Pancreas (tissue), 10 donors: ENCODE data around the gene NTF3. TPM values are rescaled to one million over a fixed set of nuclear protein-coding genes. Genes with fewer than 3 reads are reported as not detected.

Experiments used
- ATAC-seq, 4 donors: fragments of 200-7000 bp; cut with Tn5 transposase; one replicate each; pipeline versions ENCODE4 v1.8.0 to v1.9.1; 2020; ENCODE audit warnings: mild to moderate bottlenecking in 4 of 4, moderate library complexity in 4 of 4
- DNase-seq, 6 donors: peaks; one replicate each; pipeline ENCODE4 v3.0.0-alpha.2; 2020
- FAIRE-seq: peaks from 2 replicates; lab custom pipeline; 2012; peaks lifted over from hg19 to GRCh38; lab: Jason Lieb, UNC
- H3K27ac ChIP-seq, 4 donors: fragments of 200-600 bp; sonication (generic); 1 replicate in 3 of 4; 2 replicates in 1 of 4; pipeline versions ENCODE4 v1.5.0 to v1.8.0; 2020
- H3K27me3 ChIP-seq, 4 donors: fragments of 200-600 bp; one replicate each; pipeline ENCODE4 v1.8.0; 2021
- H3K36me3 ChIP-seq, 3 donors: fragments of 200-600 bp; sonication (generic) in 1 of 3; one replicate each; pipeline versions ENCODE4 v1.5.0 to v1.8.0; 2020 to 2021
- H3K4me1 ChIP-seq, 3 donors: fragments of 200-600 bp; one replicate each; pipeline ENCODE4 v1.8.0; 2021
- H3K4me3 ChIP-seq, 4 donors: fragments of 200-600 bp; sonication (generic) in 2 of 4; one replicate each; pipeline versions ENCODE4 v1.5.0 to v1.8.0; 2020 to 2021
- H3K9me3 ChIP-seq, 4 donors: fragments of 200-600 bp; one replicate each; pipeline ENCODE4 v1.8.0; 2021
- WGBS, 2 donors: extraction: QIAGEN DNeasy Blood & Tissue Kit; methylation state at CpG; one replicate each; pipeline ENCODE4 v1.1.7; 2013; 5-methylcytosine and 5-hydroxymethylcytosine counted together
- intact Hi-C, 3 donors: fragments of 100-400 bp; cut with DNase I; formaldehyde crosslinking; loops; one replicate each; pipeline versions ENCODE4 v1.11.1 to v1.14.2; 2022
- polyA plus RNA-seq, 2 donors: library from polyadenylated mRNA; stranded (reverse); fragments of 200-250 nt; gene quantifications; one replicate each; pipeline ENCODE4 v1.2.3, GENCODE V29; 2013
- total RNA-seq, 6 donors: library from RNA; stranded (reverse); fragmentation: NEBNext Ultra II Directional in 4 of 6; extraction: Animal tissue kit (Norgen Biotek cat#: 25700) in 4 of 6; gene quantifications; one replicate each; pipeline versions ENCODE4 v1.2.1 to v1.2.4, GENCODE V29; 2021 to 2023
- TF ChIP-seq, protein P1 (sequence below), 4 donors: fragments of 200-600 bp; sonication (generic) in 3 of 4; IDR thresholded peaks; one replicate each; pipeline versions ENCODE4 v1.5.0 to v1.8.0; 2021; ENCODE audit warnings: antibody characterized with exemption in 4 of 4
- donor health status: healthy with polysubstance abuse.
- donor health status: DM: no; HTN: no; CAD: no; lungs with moderate emphysema.
- donor health status: DM: no; HTN: no; CAD: no.
- donor health status: control.
- donor health status: control.
- donor health status: Bipolar disorder and iron deficiency.
- donor health status: DM: yes; HTN: yes; CAD: no.
- donor health status: DM: no; HTN: no; CAD: no.
- donor health status: DM: no; HTN: no; CAD: no.
- donor health status: DM: yes; HTN: yes; CAD: no.

The NTF3 gene
- total and polyA plus RNA-seq, 8 donors, result 0.46 to 0.63 TPM; not detected in 6

DNA sequence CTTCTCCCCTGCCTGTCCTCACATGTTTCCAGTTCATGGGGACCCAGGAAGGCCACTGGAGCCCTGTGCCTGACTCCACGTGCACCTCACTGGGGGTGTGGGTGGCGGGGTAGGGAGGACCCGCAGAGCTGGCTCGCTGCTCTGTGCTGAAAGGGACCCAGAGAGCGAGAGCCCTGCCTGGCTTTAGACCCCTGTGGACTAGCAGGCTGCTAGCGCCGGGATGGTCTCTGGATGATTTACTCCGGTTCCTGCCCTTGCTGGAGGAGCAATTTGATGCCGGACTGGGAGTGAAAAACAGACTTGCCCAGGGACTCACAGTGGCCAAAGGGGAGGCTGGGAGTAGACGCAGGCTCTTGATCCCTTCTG lies 49.0 kb downstream of the NTF3 start:
- DNase-seq (no peak), ATAC-seq (no peak), FAIRE-seq (no peak)
- Histone ChIP-seq H3K9me3 (no peaks in the 10 kb centered on the region), H3K27me3 (peaks cover 0 to 2% (median 0%) of the 10 kb centered on the region in 4 donors), H3K36me3 (no peaks in the 10 kb centered on the region), H3K27ac (no peak overlapping the region), H3K4me3 (no peak overlapping the region), H3K4me1 (no peaks in the 10 kb centered on the region)
- intact Hi-C loops, result no loop called here
- TF ChIP-seq, protein P1, sequence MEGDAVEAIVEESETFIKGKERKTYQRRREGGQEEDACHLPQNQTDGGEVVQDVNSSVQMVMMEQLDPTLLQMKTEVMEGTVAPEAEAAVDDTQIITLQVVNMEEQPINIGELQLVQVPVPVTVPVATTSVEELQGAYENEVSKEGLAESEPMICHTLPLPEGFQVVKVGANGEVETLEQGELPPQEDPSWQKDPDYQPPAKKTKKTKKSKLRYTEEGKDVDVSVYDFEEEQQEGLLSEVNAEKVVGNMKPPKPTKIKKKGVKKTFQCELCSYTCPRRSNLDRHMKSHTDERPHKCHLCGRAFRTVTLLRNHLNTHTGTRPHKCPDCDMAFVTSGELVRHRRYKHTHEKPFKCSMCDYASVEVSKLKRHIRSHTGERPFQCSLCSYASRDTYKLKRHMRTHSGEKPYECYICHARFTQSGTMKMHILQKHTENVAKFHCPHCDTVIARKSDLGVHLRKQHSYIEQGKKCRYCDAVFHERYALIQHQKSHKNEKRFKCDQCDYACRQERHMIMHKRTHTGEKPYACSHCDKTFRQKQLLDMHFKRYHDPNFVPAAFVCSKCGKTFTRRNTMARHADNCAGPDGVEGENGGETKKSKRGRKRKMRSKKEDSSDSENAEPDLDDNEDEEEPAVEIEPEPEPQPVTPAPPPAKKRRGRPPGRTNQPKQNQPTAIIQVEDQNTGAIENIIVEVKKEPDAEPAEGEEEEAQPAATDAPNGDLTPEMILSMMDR (IDR thresholded peaks at IDR 0.05), result no peak
- 8 to 15% methylated on average over 10 of the region's 10 CpGs for WGBS, 2 donors

DNA sequence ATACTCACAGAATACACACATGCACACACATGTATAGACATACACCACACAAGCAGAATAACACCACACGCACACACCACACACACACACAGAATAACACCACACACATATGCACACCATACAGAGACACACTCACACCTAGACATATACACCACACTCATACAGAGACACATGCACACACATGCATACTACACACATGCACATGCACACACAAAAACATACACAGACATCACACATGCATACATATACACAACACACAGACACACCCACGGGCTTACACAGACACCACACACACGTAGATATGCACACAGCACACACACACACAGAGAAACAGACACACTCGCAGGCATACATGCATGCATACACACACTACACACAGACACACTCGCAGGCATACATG lies 49.7 kb downstream of the NTF3 start:
- WGBS, 2 donors, result 73 to 78% methylated on average over 5 of the region's 5 CpGs
- no peak for FAIRE-seq
- TF ChIP-seq, protein P1 (IDR thresholded peaks at IDR 0.05), result no peak
- H3K27me3 ChIP-seq, result peaks cover 0 to 2% (median 0%) of the 10 kb centered on the region in 4 donors
- H3K4me1 ChIP-seq, result no peaks in the 10 kb centered on the region
- no peaks in the 10 kb centered on the region for H3K9me3 ChIP-seq
- intact Hi-C loops, result no loop called here
- DNase-seq, result no peak
- H3K36me3 ChIP-seq, result no peaks in the 10 kb centered on the region
- ATAC-seq, result no peak
- H3K27ac ChIP-seq, result no peak overlapping the region
- no peak overlapping the region for H3K4me3 ChIP-seq

DNA sequence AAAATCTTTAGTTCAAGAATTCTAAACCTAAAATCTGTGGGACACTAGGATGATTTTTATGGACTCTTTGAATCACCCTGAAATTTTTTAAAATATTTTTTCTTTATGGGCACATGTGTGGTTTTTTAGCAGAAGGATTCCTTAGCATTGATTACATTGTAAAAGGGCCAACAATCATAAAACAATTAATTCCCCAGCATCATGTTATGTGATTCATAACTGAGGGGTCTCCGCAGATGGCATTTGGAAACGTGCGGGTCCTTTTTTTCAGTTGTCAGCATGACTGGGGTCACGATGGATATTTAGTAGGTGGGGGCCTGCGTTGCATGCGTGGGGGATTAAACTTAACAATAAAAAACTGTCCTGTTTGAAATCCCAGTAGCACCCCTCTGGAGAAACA lies 52.5 kb downstream of the NTF3 start:
- no peak for DNase-seq
- no peaks in the 10 kb centered on the region for H3K4me1 ChIP-seq
- H3K4me3 ChIP-seq, result no peak overlapping the region
- no peak overlapping the region for H3K27ac ChIP-seq
- no peaks in the 10 kb centered on the region for H3K9me3 ChIP-seq
- H3K27me3 ChIP-seq, result peaks cover 0 to 2% (median 0%) of the 10 kb centered on the region in 4 donors
- FAIRE-seq, result no peak
- 67 to 78% methylated on average over 6 of the region's 6 CpGs for WGBS, 2 donors
- TF ChIP-seq, protein P1 (IDR thresholded peaks at IDR 0.05), result no peak
- no peaks in the 10 kb centered on the region for H3K36me3 ChIP-seq
- intact Hi-C loops, result no loop called here
- no peak for ATAC-seq

DNA sequence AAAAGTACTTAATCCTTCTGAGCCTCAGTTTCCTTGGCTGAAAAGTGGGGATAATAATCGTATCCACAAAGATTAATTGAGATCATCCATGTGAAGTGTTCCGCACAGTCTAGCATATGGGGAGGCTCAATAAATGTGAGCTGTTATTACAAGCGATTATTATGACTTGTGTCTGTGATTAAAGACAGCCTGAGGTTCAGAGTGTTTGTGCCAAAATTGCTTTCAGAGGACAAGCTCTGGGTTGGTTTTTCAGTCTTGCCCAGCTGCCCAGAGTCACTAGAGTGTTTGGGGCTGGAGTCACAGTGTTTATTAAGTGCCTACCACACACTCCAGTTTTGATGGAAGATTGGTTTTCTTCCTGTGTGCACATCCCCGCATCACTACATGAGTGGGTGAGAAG lies 53.5 kb downstream of the NTF3 start:
- no peak overlapping the region for H3K27ac ChIP-seq
- H3K36me3 ChIP-seq, result no peaks in the 10 kb centered on the region
- H3K9me3 ChIP-seq, result no peaks in the 10 kb centered on the region
- H3K4me3 ChIP-seq, result no peak overlapping the region
- intact Hi-C loops, result no loop called here
- ATAC-seq (no peak), DNase-seq (no peak), FAIRE-seq (no peak)
- H3K4me1 ChIP-seq, result no peaks in the 10 kb centered on the region
- TF ChIP-seq, protein P1 (IDR thresholded peaks at IDR 0.05), result no peak
- 74 to 82% methylated on average over 4 of the region's 4 CpGs for WGBS, 2 donors
- peaks cover 0 to 2% (median 0%) of the 10 kb centered on the region in 4 donors for H3K27me3 ChIP-seq

DNA sequence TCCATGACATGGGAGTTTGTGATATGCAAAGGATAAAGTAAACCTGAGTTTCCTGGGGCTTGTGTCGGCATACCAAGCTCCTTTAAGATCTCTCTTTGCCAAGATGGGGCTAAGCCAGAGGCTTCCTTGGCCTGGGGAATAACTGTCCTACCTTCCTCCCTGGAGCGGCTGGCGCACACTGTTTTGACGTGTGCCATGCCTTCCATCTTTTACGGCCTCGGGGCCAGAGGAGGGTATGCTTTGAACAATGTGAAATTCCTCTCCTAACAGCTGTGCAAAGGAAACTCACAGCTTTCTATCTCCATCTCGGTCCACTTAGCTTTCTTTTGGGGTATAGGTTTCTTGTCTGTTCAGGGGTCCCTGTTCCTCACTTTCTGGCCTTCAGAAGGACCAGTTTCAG lies 55.2 kb downstream of the NTF3 start:
- no peak for DNase-seq
- no peaks in the 10 kb centered on the region for H3K27me3 ChIP-seq
- H3K36me3 ChIP-seq, result no peaks in the 10 kb centered on the region
- no peak for FAIRE-seq
- no peaks in the 10 kb centered on the region for H3K9me3 ChIP-seq
- WGBS, 2 donors, result 70 to 73% methylated on average over 7 of the region's 7 CpGs
- no peak for ATAC-seq
- H3K4me3 ChIP-seq, result no peak overlapping the region
- TF ChIP-seq, protein P1 (IDR thresholded peaks at IDR 0.05), result no peak
- H3K4me1 ChIP-seq, result no peaks in the 10 kb centered on the region
- intact Hi-C loops, result no loop called here
- H3K27ac ChIP-seq, result no peak overlapping the region
